Sigmoid colon (tissue), 3 donors: ENCODE measurements around the gene TIA1.

Experiments
- POLR2A ChIP-seq, 2 donors: fragments of 450-650 bp; IDR thresholded peaks; one replicate each; pipeline ENCODE4 v1.6.1; 2016; ENCODE audit warnings: antibody characterized with exemption in 2 of 2, mild to moderate bottlenecking in 2 of 2, moderate library complexity in 2 of 2
- TF ChIP-seq, protein P1 (sequence below), 4 experiments: fragments of 450-650 bp in 3 of 4; fragments of 200-600 bp in 1 of 4; IDR thresholded peaks; one replicate each; pipeline ENCODE4 v1.5.1; 2016 to 2019; ENCODE audit warnings: antibody characterized with exemption in 4 of 4, mild to moderate bottlenecking in 3 of 4, moderate library complexity in 2 of 4

- TF ChIP-seq POLR2A (IDR thresholded peaks at IDR 0.05), result no peak
- TF ChIP-seq, protein P1, sequence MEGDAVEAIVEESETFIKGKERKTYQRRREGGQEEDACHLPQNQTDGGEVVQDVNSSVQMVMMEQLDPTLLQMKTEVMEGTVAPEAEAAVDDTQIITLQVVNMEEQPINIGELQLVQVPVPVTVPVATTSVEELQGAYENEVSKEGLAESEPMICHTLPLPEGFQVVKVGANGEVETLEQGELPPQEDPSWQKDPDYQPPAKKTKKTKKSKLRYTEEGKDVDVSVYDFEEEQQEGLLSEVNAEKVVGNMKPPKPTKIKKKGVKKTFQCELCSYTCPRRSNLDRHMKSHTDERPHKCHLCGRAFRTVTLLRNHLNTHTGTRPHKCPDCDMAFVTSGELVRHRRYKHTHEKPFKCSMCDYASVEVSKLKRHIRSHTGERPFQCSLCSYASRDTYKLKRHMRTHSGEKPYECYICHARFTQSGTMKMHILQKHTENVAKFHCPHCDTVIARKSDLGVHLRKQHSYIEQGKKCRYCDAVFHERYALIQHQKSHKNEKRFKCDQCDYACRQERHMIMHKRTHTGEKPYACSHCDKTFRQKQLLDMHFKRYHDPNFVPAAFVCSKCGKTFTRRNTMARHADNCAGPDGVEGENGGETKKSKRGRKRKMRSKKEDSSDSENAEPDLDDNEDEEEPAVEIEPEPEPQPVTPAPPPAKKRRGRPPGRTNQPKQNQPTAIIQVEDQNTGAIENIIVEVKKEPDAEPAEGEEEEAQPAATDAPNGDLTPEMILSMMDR (IDR thresholded peaks at IDR 0.05), result no peak
Observed at GRCh38 chr2:70211595-70211994, 36.8 kb downstream of the TIA1 start.
